GM23338 (cell line): ENCODE results near the gene CTTNBP2. TPM values are rescaled to one million over a fixed set of nuclear protein-coding genes. Genes with fewer than 3 reads are reported as not detected.

Source experiments
- ATAC-seq: fragments of 200-7000 bp; cut with Tn5 transposase; 3 replicates; pipeline ENCODE4 v1.9.1; 2020
- DNase-seq: peaks from one replicate; pipeline ENCODE4 v3.0.0-alpha.2; 2015; ENCODE audit warnings: low spot score
- H2AFZ ChIP-seq: fragments of 200-600 bp; sonication (generic); 2 replicates; pipeline ENCODE4 v1.8.0; 2016; ENCODE audit warnings: antibody characterized with exemption, mild to moderate bottlenecking, moderate library complexity
- H3F3A ChIP-seq: fragments of 200-600 bp; sonication (generic); replicated peaks from 2 replicates; pipeline ENCODE4 v1.8.0; 2017; ENCODE audit warnings: antibody characterized with exemption, mixed run types, low read depth
- H3K27ac ChIP-seq: fragments of 200-600 bp; sonication (generic); 2 replicates; pipeline ENCODE4 v1.6.1; 2016; ENCODE audit warnings: low read depth
- H3K27me3 ChIP-seq: fragments of 200-600 bp; sonication (generic); 2 replicates; pipeline ENCODE4 v1.8.0; 2016; ENCODE audit warnings: mild to moderate bottlenecking, mixed run types, moderate library complexity; ENCODE audit not compliant: insufficient read depth
- H3K36me3 ChIP-seq: fragments of 200-600 bp; sonication (generic); 2 replicates; pipeline ENCODE4 v1.8.0; 2016; ENCODE audit warnings: mild to moderate bottlenecking; ENCODE audit not compliant: insufficient read depth
- H3K4me1 ChIP-seq: fragments of 200-600 bp; sonication (generic); 2 replicates; pipeline ENCODE4 v1.8.0; 2016; ENCODE audit warnings: mild to moderate bottlenecking, moderate library complexity; ENCODE audit not compliant: insufficient read depth
- H3K4me2 ChIP-seq: fragments of 200-600 bp; sonication (generic); 2 replicates; pipeline ENCODE4 v1.7.1; 2017; ENCODE audit warnings: mixed run types
- H3K4me3 ChIP-seq: fragments of 200-600 bp; sonication (generic); 2 replicates; pipeline ENCODE4 v1.6.1; 2016; ENCODE audit warnings: mixed run types
- H3K79me2 ChIP-seq: fragments of 200-600 bp; sonication (generic); replicated peaks from 2 replicates; pipeline ENCODE4 v1.8.0; 2017; ENCODE audit warnings: mild to moderate bottlenecking; ENCODE audit not compliant: insufficient read depth
- H3K9me2 ChIP-seq: fragments of 200-600 bp; sonication (generic); 2 replicates; pipeline ENCODE4 v1.8.0; 2017; ENCODE audit not compliant: insufficient read depth
- H4K20me1 ChIP-seq: fragments of 200-600 bp; sonication (generic); replicated peaks from 2 replicates; pipeline ENCODE4 v1.8.0; 2017; ENCODE audit warnings: mild to moderate bottlenecking; ENCODE audit not compliant: insufficient read depth
- H3K27ac Mint-ChIP-seq: 2 replicates; pipeline ENCODE4 v1.8.0; 2020; ENCODE audit warnings: inconsistent platforms, mild to moderate bottlenecking, moderate library complexity, mixed read lengths
- H3K27me3 Mint-ChIP-seq: 3 replicates; pipeline ENCODE4 v1.8.0; 2022; ENCODE audit warnings: low read depth, mild to moderate bottlenecking, moderate library complexity, mixed read lengths, inconsistent platforms; ENCODE audit not compliant: insufficient read depth, poor library complexity
- H3K36me3 Mint-ChIP-seq: 3 replicates; pipeline ENCODE4 v1.8.0; 2021; ENCODE audit warnings: low read depth, mild to moderate bottlenecking, inconsistent platforms, moderate library complexity, mixed read lengths
- H3K4me1 Mint-ChIP-seq: 3 replicates; pipeline ENCODE4 v1.8.0; 2020; ENCODE audit warnings: mild to moderate bottlenecking, inconsistent platforms, mixed read lengths
- H3K4me3 Mint-ChIP-seq: 3 replicates; pipeline ENCODE4 v1.8.0; 2021; ENCODE audit warnings: moderate library complexity, mild to moderate bottlenecking, inconsistent platforms, mixed read lengths
- H3K9me3 Mint-ChIP-seq: 3 replicates; pipeline ENCODE4 v1.8.0; 2020; ENCODE audit warnings: moderate library complexity, mild to moderate bottlenecking, inconsistent platforms, mixed read lengths
- CREB1 ChIP-seq: fragments of 250-450 bp; sonication (Bioruptor Pico); IDR thresholded peaks from 2 replicates; pipeline ENCODE4 v1.5.0; 2020; ENCODE audit warnings: low read depth, mild to moderate bottlenecking, moderate library complexity
- CTCF ChIP-seq, 2 experiments: fragments of 200-600 bp in 1 of 2; sonication (generic) in 1 of 2; conservative IDR thresholded peaks; 2 replicates each; pipeline versions ENCODE4 v1.5.1 to v1.6.1; 2016 to 2017; ENCODE audit warnings: antibody characterized with exemption in 2 of 2, low read depth in 2 of 2, mild to moderate bottlenecking in 2 of 2, moderate library complexity in 1 of 2
- EZH2 ChIP-seq: fragments of 200-600 bp; sonication (generic); IDR thresholded peaks from one replicate; pipeline ENCODE4 v1.8.0; 2017; ENCODE audit warnings: antibody characterized with exemption, mild to moderate bottlenecking, low read depth; ENCODE audit not compliant: unreplicated experiment
- EZH2phosphoT487 ChIP-seq: fragments of 200-600 bp; sonication (generic); IDR thresholded peaks from one replicate; pipeline ENCODE4 v1.8.1; 2018; ENCODE audit warnings: antibody characterized with exemption; ENCODE audit not compliant: unreplicated experiment
- JUNB ChIP-seq: IDR thresholded peaks from one replicate; pipeline ENCODE4 v1.6.1; 2016; ENCODE audit warnings: antibody characterized with exemption; ENCODE audit not compliant: unreplicated experiment
- NANOG ChIP-seq: IDR thresholded peaks from 2 replicates; pipeline ENCODE4 v1.6.1; 2016; ENCODE audit warnings: antibody characterized with exemption, borderline replicate concordance
- POLR2AphosphoS5 ChIP-seq: IDR thresholded peaks from 2 replicates; pipeline ENCODE4 v1.6.1; 2016; ENCODE audit warnings: antibody characterized with exemption, low read depth
- STAT1 ChIP-seq: IDR thresholded peaks from one replicate; pipeline ENCODE4 v1.6.1; 2016; ENCODE audit warnings: antibody characterized with exemption; ENCODE audit not compliant: unreplicated experiment
- ZNF114 ChIP-seq: fragments of 250-450 bp; sonication (Bioruptor Pico); IDR thresholded peaks from 2 replicates; pipeline ENCODE4 v1.5.0; 2020; ENCODE audit warnings: mild to moderate bottlenecking, moderate library complexity
- ZNF331 ChIP-seq: fragments of 250-450 bp; sonication (Bioruptor Pico); IDR thresholded peaks from 2 replicates; pipeline ENCODE4 v1.5.0; 2020; ENCODE audit warnings: low read depth, mild to moderate bottlenecking, moderate library complexity
- polyA plus RNA-seq: library from polyadenylated mRNA; unstranded; fragments of >200 nt; fragmentation: Nextera tagmentation; extraction: Ambion mirVana; gene quantifications from 2 replicates; pipeline ENCODE4 v1.2.1, GENCODE V29; 2016
- total RNA-seq: library from RNA; depleted of rRNA; stranded (reverse); fragments of >200 nt; shearing (Covaris generic); gene quantifications from 2 replicates; pipeline ENCODE4 v1.2.3, GENCODE V29; 2014
- TF ChIP-seq, protein P1 (sequence below): fragments of 250-450 bp; sonication (Bioruptor Pico); IDR thresholded peaks from 2 replicates; pipeline ENCODE4 v1.5.0; 2020; ENCODE audit warnings: mild to moderate bottlenecking, moderate library complexity
- TF ChIP-seq, protein P2 (sequence below): IDR thresholded peaks from one replicate; pipeline ENCODE4 v1.6.1; 2018; ENCODE audit warnings: antibody characterized with exemption; ENCODE audit not compliant: unreplicated experiment
- TF ChIP-seq, protein P3 (sequence below): IDR thresholded peaks from 2 replicates; pipeline ENCODE4 v1.6.1; 2016; ENCODE audit warnings: antibody characterized with exemption

The CTTNBP2 gene
- total and polyA plus RNA-seq, 2 experiments from 2014 or later = 26.8 to 30.7 TPM

GRCh38 chr7:117739085-117739484, 134.2 kb downstream of the CTTNBP2 start:
- no peak overlapping the region for H2AFZ ChIP-seq
- H3K27me3 ChIP-seq = no peaks in the 10 kb centered on the region
- H3K79me2 ChIP-seq = no peaks in the 10 kb centered on the region
- no peaks in the 10 kb centered on the region for H3K4me1 Mint-ChIP-seq
- no peaks in the 10 kb centered on the region for H3F3A ChIP-seq
- H3K4me1 ChIP-seq = no peaks in the 10 kb centered on the region
- H3K27ac Mint-ChIP-seq = peak overlapping the region; percentile 60; the same call in 1 of the 2 replicates
- no peak overlapping the region for H3K27ac ChIP-seq
- no peaks in the 10 kb centered on the region for H3K9me2 ChIP-seq
- H3K36me3 Mint-ChIP-seq = peaks cover 50% of the 10 kb centered on the region
- DNase-seq = no peak
- H3K4me2 ChIP-seq = no peak overlapping the region
- no peak overlapping the region for H3K4me3 ChIP-seq
- 0 out of 2 replicates have a peak, but pooled peaks cover 3% of the 10 kb centered on the region for H3K36me3 ChIP-seq
- no peaks in the 10 kb centered on the region for H3K9me3 Mint-ChIP-seq
- H3K27me3 Mint-ChIP-seq = no peaks in the 10 kb centered on the region
- no peak overlapping the region for H3K4me3 Mint-ChIP-seq
- no peak for ATAC-seq
- TF ChIP-seq STAT1 = no peak
- TF ChIP-seq NANOG = no peak
- no peak for TF ChIP-seq EZH2
- no peak for TF ChIP-seq EZH2phosphoT487
- TF ChIP-seq, protein P1, sequence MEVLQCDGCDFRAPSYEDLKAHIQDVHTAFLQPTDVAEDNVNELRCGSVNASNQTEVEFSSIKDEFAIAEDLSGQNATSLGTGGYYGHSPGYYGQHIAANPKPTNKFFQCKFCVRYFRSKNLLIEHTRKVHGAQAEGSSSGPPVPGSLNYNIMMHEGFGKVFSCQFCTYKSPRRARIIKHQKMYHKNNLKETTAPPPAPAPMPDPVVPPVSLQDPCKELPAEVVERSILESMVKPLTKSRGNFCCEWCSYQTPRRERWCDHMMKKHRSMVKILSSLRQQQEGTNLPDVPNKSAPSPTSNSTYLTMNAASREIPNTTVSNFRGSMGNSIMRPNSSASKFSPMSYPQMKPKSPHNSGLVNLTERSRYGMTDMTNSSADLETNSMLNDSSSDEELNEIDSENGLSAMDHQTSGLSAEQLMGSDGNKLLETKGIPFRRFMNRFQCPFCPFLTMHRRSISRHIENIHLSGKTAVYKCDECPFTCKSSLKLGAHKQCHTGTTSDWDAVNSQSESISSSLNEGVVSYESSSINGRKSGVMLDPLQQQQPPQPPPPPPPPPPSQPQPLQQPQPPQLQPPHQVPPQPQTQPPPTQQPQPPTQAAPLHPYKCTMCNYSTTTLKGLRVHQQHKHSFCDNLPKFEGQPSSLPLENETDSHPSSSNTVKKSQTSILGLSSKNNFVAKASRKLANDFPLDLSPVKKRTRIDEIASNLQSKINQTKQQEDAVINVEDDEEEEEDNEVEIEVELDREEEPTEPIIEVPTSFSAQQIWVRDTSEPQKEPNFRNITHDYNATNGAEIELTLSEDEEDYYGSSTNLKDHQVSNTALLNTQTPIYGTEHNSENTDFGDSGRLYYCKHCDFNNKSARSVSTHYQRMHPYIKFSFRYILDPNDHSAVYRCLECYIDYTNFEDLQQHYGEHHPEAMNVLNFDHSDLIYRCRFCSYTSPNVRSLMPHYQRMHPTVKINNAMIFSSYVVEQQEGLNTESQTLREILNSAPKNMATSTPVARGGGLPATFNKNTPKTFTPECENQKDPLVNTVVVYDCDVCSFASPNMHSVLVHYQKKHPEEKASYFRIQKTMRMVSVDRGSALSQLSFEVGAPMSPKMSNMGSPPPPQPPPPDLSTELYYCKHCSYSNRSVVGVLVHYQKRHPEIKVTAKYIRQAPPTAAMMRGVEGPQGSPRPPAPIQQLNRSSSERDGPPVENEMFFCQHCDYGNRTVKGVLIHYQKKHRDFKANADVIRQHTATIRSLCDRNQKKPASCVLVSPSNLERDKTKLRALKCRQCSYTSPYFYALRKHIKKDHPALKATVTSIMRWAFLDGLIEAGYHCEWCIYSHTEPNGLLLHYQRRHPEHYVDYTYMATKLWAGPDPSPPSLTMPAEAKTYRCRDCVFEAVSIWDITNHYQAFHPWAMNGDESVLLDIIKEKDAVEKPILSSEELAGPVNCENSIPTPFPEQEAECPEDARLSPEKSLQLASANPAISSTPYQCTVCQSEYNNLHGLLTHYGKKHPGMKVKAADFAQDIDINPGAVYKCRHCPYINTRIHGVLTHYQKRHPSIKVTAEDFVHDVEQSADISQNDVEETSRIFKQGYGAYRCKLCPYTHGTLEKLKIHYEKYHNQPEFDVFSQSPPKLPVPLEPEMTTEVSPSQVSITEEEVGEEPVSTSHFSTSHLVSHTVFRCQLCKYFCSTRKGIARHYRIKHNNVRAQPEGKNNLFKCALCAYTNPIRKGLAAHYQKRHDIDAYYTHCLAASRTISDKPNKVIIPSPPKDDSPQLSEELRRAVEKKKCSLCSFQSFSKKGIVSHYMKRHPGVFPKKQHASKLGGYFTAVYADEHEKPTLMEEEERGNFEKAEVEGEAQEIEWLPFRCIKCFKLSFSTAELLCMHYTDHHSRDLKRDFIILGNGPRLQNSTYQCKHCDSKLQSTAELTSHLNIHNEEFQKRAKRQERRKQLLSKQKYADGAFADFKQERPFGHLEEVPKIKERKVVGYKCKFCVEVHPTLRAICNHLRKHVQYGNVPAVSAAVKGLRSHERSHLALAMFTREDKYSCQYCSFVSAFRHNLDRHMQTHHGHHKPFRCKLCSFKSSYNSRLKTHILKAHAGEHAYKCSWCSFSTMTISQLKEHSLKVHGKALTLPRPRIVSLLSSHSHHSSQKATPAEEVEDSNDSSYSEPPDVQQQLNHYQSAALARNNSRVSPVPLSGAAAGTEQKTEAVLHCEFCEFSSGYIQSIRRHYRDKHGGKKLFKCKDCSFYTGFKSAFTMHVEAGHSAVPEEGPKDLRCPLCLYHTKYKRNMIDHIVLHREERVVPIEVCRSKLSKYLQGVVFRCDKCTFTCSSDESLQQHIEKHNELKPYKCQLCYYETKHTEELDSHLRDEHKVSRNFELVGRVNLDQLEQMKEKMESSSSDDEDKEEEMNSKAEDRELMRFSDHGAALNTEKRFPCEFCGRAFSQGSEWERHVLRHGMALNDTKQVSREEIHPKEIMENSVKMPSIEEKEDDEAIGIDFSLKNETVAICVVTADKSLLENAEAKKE (CRISPR knock-in tag) = no peak
- no peak for TF ChIP-seq CTCF (conservative IDR thresholded peaks at IDR 0.05; ENCODE audit: low read depth in 2 of 2)
- TF ChIP-seq, protein P2, sequence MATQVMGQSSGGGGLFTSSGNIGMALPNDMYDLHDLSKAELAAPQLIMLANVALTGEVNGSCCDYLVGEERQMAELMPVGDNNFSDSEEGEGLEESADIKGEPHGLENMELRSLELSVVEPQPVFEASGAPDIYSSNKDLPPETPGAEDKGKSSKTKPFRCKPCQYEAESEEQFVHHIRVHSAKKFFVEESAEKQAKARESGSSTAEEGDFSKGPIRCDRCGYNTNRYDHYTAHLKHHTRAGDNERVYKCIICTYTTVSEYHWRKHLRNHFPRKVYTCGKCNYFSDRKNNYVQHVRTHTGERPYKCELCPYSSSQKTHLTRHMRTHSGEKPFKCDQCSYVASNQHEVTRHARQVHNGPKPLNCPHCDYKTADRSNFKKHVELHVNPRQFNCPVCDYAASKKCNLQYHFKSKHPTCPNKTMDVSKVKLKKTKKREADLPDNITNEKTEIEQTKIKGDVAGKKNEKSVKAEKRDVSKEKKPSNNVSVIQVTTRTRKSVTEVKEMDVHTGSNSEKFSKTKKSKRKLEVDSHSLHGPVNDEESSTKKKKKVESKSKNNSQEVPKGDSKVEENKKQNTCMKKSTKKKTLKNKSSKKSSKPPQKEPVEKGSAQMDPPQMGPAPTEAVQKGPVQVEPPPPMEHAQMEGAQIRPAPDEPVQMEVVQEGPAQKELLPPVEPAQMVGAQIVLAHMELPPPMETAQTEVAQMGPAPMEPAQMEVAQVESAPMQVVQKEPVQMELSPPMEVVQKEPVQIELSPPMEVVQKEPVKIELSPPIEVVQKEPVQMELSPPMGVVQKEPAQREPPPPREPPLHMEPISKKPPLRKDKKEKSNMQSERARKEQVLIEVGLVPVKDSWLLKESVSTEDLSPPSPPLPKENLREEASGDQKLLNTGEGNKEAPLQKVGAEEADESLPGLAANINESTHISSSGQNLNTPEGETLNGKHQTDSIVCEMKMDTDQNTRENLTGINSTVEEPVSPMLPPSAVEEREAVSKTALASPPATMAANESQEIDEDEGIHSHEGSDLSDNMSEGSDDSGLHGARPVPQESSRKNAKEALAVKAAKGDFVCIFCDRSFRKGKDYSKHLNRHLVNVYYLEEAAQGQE = no peak
- TF ChIP-seq, protein P3, sequence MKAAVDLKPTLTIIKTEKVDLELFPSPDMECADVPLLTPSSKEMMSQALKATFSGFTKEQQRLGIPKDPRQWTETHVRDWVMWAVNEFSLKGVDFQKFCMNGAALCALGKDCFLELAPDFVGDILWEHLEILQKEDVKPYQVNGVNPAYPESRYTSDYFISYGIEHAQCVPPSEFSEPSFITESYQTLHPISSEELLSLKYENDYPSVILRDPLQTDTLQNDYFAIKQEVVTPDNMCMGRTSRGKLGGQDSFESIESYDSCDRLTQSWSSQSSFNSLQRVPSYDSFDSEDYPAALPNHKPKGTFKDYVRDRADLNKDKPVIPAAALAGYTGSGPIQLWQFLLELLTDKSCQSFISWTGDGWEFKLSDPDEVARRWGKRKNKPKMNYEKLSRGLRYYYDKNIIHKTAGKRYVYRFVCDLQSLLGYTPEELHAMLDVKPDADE = no peak
- TF ChIP-seq POLR2AphosphoS5 = no peak
- TF ChIP-seq ZNF114 (CRISPR knock-in tag) = no peak
- TF ChIP-seq CREB1 (CRISPR knock-in tag) = no peak
- no peak for TF ChIP-seq ZNF331 (CRISPR knock-in tag)
- TF ChIP-seq JUNB = no peak
- no peaks in the 10 kb centered on the region for H4K20me1 ChIP-seq
